ENCODE results near the gene RAB8A. TPM values are rescaled to one million over a fixed set of nuclear protein-coding genes. Genes with fewer than 3 reads are reported as not detected.

Gene RAB8A
- polyA plus RNA-seq, 3 donors: 109 to 124 (median 114) TPM

GRCh38 chr19:16112778-16113177, 1.1 kb downstream of the RAB8A start:
- H3K9ac ChIP-seq (ENCODE audit: insufficient read depth, low read length, poor library complexity, severe bottlenecking): no peak overlapping the region
- Mint-ChIP-seq H3K27me3 (ENCODE audit: low read depth in 3 of 3) (peaks cover 0 to 2% (median 0%) of the 10 kb centered on the region in 3 donors), H3K4me1 (peaks cover 47% of the 10 kb centered on the region), H3K27ac (peak overlapping the region; percentile 94 to 99 (median 98)), H3K36me3 (peaks cover 13 to 32% of the 10 kb centered on the region in 2 donors), H3K4me3 (peak overlapping the region; percentile 94 to 98), H3K9me3 (peaks cover 0 to 3% (median 0%) of the 10 kb centered on the region in 7 donors)
- peak overlapping the region; percentile 74 to 96 for H3K27ac ChIP-seq (ENCODE audit: low read depth in 1 of 2, low read length in 2 of 2)
- H4K20me1 ChIP-seq (ENCODE audit: insufficient read depth, low read length): peaks cover 4% of the 10 kb centered on the region
- H3K36me3 ChIP-seq (replicated peaks in 1 of 2; ENCODE audit: control insufficient read depth in 1 of 2, insufficient read depth in 2 of 2, low read length in 2 of 2): peaks cover 16 to 19% of the 10 kb centered on the region in 2 donors
- intact Hi-C loops (cut with micrococcal nuclease): loop anchor here (5.0 kb wide), 4 partner anchors 35 to 70 kb away; partner anchors contain the start of gene TPM4 (in 2 of the 2)
- H3K4me3 ChIP-seq (replicated peaks in 1 of 3; ENCODE audit: low read depth in 2 of 3, low read length in 3 of 3): peak overlapping the region; percentile 75 to 96 (median 94)
- 29% methylated on average over 2 of the region's 2 CpGs for WGBS (ENCODE audit: insufficient coverage)
- H2AFZ ChIP-seq (ENCODE audit: insufficient read depth, low read depth, low read length, poor library complexity, severe bottlenecking): no peak overlapping the region
- TF ChIP-seq, protein P1, sequence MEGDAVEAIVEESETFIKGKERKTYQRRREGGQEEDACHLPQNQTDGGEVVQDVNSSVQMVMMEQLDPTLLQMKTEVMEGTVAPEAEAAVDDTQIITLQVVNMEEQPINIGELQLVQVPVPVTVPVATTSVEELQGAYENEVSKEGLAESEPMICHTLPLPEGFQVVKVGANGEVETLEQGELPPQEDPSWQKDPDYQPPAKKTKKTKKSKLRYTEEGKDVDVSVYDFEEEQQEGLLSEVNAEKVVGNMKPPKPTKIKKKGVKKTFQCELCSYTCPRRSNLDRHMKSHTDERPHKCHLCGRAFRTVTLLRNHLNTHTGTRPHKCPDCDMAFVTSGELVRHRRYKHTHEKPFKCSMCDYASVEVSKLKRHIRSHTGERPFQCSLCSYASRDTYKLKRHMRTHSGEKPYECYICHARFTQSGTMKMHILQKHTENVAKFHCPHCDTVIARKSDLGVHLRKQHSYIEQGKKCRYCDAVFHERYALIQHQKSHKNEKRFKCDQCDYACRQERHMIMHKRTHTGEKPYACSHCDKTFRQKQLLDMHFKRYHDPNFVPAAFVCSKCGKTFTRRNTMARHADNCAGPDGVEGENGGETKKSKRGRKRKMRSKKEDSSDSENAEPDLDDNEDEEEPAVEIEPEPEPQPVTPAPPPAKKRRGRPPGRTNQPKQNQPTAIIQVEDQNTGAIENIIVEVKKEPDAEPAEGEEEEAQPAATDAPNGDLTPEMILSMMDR (IDR thresholded peaks at IDR 0.05): no peak
- DNase-seq: no peak
- H3K79me2 ChIP-seq (ENCODE audit: insufficient read depth, low read length): peaks cover 61% of the 10 kb centered on the region
- H3K27me3 ChIP-seq (ENCODE audit: control insufficient read depth in 2 of 2, insufficient read depth in 2 of 2, low read length in 2 of 2): no peaks in the 10 kb centered on the region
- no peaks in the 10 kb centered on the region for H3K9me3 ChIP-seq (replicated peaks in 1 of 2; ENCODE audit: control insufficient read depth in 1 of 2, insufficient read depth in 1 of 2, low read length in 2 of 2)
- H3K4me2 ChIP-seq (replicated peaks; ENCODE audit: extremely low read depth, low read length, poor library complexity, severe bottlenecking): peak overlapping the region; percentile 94
- peaks cover 62 to 64% of the 10 kb centered on the region in 2 donors for H3K4me1 ChIP-seq (ENCODE audit: control insufficient read depth in 1 of 2, insufficient read depth in 2 of 2, low read length in 2 of 2)

- peaks cover 16 to 19% of the 10 kb centered on the region in 2 donors for H3K36me3 ChIP-seq (replicated peaks in 1 of 2; ENCODE audit: control insufficient read depth in 1 of 2, insufficient read depth in 2 of 2, low read length in 2 of 2)
- H3K4me2 ChIP-seq (replicated peaks; ENCODE audit: extremely low read depth, low read length, poor library complexity, severe bottlenecking): no peak overlapping the region
- Mint-ChIP-seq H3K4me3 (peak overlapping the region in 1 of 2 donors; percentile 12), H3K9me3 (peaks cover 0 to 3% (median 0%) of the 10 kb centered on the region in 7 donors), H3K27me3 (ENCODE audit: low read depth in 3 of 3) (peaks cover 0 to 2% (median under 1%) of the 10 kb centered on the region in 3 donors), H3K36me3 (peaks cover 15 to 38% of the 10 kb centered on the region in 2 donors), H3K4me1 (peaks cover 56% of the 10 kb centered on the region), H3K27ac (peak overlapping the region in 6 of 7 donors; percentile 18 to 77 (median 70))
- H3K27me3 ChIP-seq (ENCODE audit: control insufficient read depth in 2 of 2, insufficient read depth in 2 of 2, low read length in 2 of 2): no peaks in the 10 kb centered on the region
- no peak overlapping the region for H2AFZ ChIP-seq (ENCODE audit: insufficient read depth, low read depth, low read length, poor library complexity, severe bottlenecking)
- H3K9ac ChIP-seq (ENCODE audit: insufficient read depth, low read length, poor library complexity, severe bottlenecking): no peak overlapping the region
- no peak for DNase-seq
- H3K79me2 ChIP-seq (ENCODE audit: insufficient read depth, low read length): peaks cover 64% of the 10 kb centered on the region
- peaks cover 4% of the 10 kb centered on the region for H4K20me1 ChIP-seq (ENCODE audit: insufficient read depth, low read length)
- intact Hi-C loops (cut with micrococcal nuclease): loop anchor here (5.0 kb wide), 4 partner anchors 34 to 71 kb away; partner anchors contain the start of gene TPM4 (in 2 of the 2)
- 83% methylated on average over 1 of the region's 3 CpGs for WGBS (ENCODE audit: insufficient coverage)
- H3K4me3 ChIP-seq (replicated peaks in 1 of 3; ENCODE audit: low read depth in 2 of 3, low read length in 3 of 3): no peak overlapping the region
- TF ChIP-seq, protein P1 (IDR thresholded peaks at IDR 0.05): no peak
- peaks cover 72 to 74% of the 10 kb centered on the region in 2 donors for H3K4me1 ChIP-seq (ENCODE audit: control insufficient read depth in 1 of 2, insufficient read depth in 2 of 2, low read length in 2 of 2)
- no peaks in the 10 kb centered on the region for H3K9me3 ChIP-seq (replicated peaks in 1 of 2; ENCODE audit: control insufficient read depth in 1 of 2, insufficient read depth in 1 of 2, low read length in 2 of 2)
- H3K27ac ChIP-seq (ENCODE audit: low read depth in 1 of 2, low read length in 2 of 2): peak overlapping the region in 1 of 2 donors; percentile 53
These were observed 2.0 kb downstream of the RAB8A start for GRCh38 chr19:16113727-16114126.
